Measurements from ENCODE around the gene COQ8B. TPM values are rescaled to one million over a fixed set of nuclear protein-coding genes. Genes with fewer than 3 reads are reported as not detected.
"Not testable (repeated sequence)": the region's sequence is repeated elsewhere in the genome, so short reads cannot be mapped to it uniquely, and the experiment has no call there.

Gene COQ8B
- total RNA-seq (ENCODE audit: unreplicated experiment), result 26.4 TPM
- long read RNA-seq, partial matches to known transcripts, result 1 of 8 reads
- long read RNA-seq, other reads (novel, unspliced or antisense), result 6 of 8 reads

- DNase-seq (ENCODE audit: low spot score), result peak; percentile 99
- Mint-ChIP-seq H3K9me3 (ENCODE audit: unreplicated experiment) (no peaks in the 10 kb centered on the region), H3K27ac (ENCODE audit: unreplicated experiment) (peak within 1 kb of the TSS; percentile 94), H3K27me3 (ENCODE audit: unreplicated experiment) (peaks cover 13% of the 10 kb centered on the region), H3K4me1 (ENCODE audit: unreplicated experiment) (peaks cover 26% of the 10 kb centered on the region), H3K4me3 (ENCODE audit: unreplicated experiment) (peak within 1 kb of the TSS; percentile 94), H3K36me3 (ENCODE audit: low read depth, unreplicated experiment) (peaks cover 10% of the 10 kb centered on the region)
- TF ChIP-seq CTCF (IDR thresholded peaks at IDR 0.05; ENCODE audit: unreplicated experiment), result peak; percentile 13
Measured at GRCh38 chr19:40716482-40717324, at the start of gene COQ8B, which contains the start of gene ITPKC. COQ8B (minus strand) TSS chr19:40716886; CDS start chr19:40714632, 2,254 bp downstream. ITPKC (plus strand) TSS chr19:40717112; CDS start chr19:40717136, 24 bp downstream.

- H3K9me3 Mint-ChIP-seq (ENCODE audit: unreplicated experiment); H3K27ac Mint-ChIP-seq (ENCODE audit: unreplicated experiment); H3K4me3 Mint-ChIP-seq (ENCODE audit: unreplicated experiment); DNase-seq (ENCODE audit: low spot score): not testable (repeated sequence)
- Mint-ChIP-seq H3K36me3 (ENCODE audit: low read depth, unreplicated experiment) (peaks cover 43% of the 10 kb centered on the region), H3K27me3 (ENCODE audit: unreplicated experiment) (peaks cover 15% of the 10 kb centered on the region), H3K4me1 (ENCODE audit: unreplicated experiment) (peaks cover 30% of the 10 kb centered on the region)
Measured at GRCh38 chr19:40766385-40766784, 49.7 kb upstream of the COQ8B start.

- Mint-ChIP-seq H3K4me1 (ENCODE audit: unreplicated experiment) (peaks cover 43% of the 10 kb centered on the region), H3K36me3 (ENCODE audit: low read depth, unreplicated experiment) (peaks cover 47% of the 10 kb centered on the region)
Measured at GRCh38 chr19:40763963-40764362, 47.3 kb upstream of the COQ8B start.

GRCh38 chr19:40763526-40763925, 46.8 kb upstream of the COQ8B start:
- Mint-ChIP-seq H3K27me3 (ENCODE audit: unreplicated experiment) (peaks cover 17% of the 10 kb centered on the region), H3K27ac (ENCODE audit: unreplicated experiment) (peak overlapping the region; percentile 59), H3K4me3 (ENCODE audit: unreplicated experiment) (no peak overlapping the region), H3K4me1 (ENCODE audit: unreplicated experiment) (peaks cover 44% of the 10 kb centered on the region), H3K36me3 (ENCODE audit: low read depth, unreplicated experiment) (peaks cover 47% of the 10 kb centered on the region), H3K9me3 (ENCODE audit: unreplicated experiment) (no peaks in the 10 kb centered on the region)
- TF ChIP-seq CTCF (IDR thresholded peaks at IDR 0.05; ENCODE audit: unreplicated experiment), result no peak
- no peak for DNase-seq (ENCODE audit: low spot score)

More at GRCh38 chr19:40763963-40764362, 47.3 kb upstream of the COQ8B start:
- peaks cover 17% of the 10 kb centered on the region for H3K27me3 Mint-ChIP-seq (ENCODE audit: unreplicated experiment)
- peak overlapping the region; percentile 19 for H3K27ac Mint-ChIP-seq (ENCODE audit: unreplicated experiment)
- DNase-seq (ENCODE audit: low spot score), result no peak
- no peak for TF ChIP-seq CTCF (IDR thresholded peaks at IDR 0.05; ENCODE audit: unreplicated experiment)
- H3K9me3 Mint-ChIP-seq (ENCODE audit: unreplicated experiment), result no peaks in the 10 kb centered on the region
- H3K4me3 Mint-ChIP-seq (ENCODE audit: unreplicated experiment), result peak overlapping the region; percentile 3

GRCh38 chr19:40762754-40763470, 46.2 kb upstream of the COQ8B start:
- peak overlapping the region; percentile 23 for H3K4me3 Mint-ChIP-seq (ENCODE audit: unreplicated experiment)
- no peak for TF ChIP-seq CTCF (IDR thresholded peaks at IDR 0.05; ENCODE audit: unreplicated experiment)
- peaks cover 51% of the 10 kb centered on the region for H3K36me3 Mint-ChIP-seq (ENCODE audit: low read depth, unreplicated experiment)
- no peak for DNase-seq (ENCODE audit: low spot score)
- no peaks in the 10 kb centered on the region for H3K9me3 Mint-ChIP-seq (ENCODE audit: unreplicated experiment)
- peaks cover 50% of the 10 kb centered on the region for H3K4me1 Mint-ChIP-seq (ENCODE audit: unreplicated experiment)
- peak overlapping the region; percentile 99 for H3K27ac Mint-ChIP-seq (ENCODE audit: unreplicated experiment)
- H3K27me3 Mint-ChIP-seq (ENCODE audit: unreplicated experiment), result peaks cover 17% of the 10 kb centered on the region
